Panc1 (cell line): Measurements from ENCODE around the gene UNCX. TPM values are rescaled to one million over a fixed set of nuclear protein-coding genes. Genes with fewer than 3 reads are reported as not detected.

ENCODE experiments used
- ATAC-seq: fragments of 200-7000 bp; cut with Tn5 transposase; 2 replicates; pipeline ENCODE4 v1.9.1; 2020; ENCODE audit warnings: mild to moderate bottlenecking, moderate library complexity
- BruUV-seq: library from RNA; stranded (reverse); fragments of 400-500 nt; replicated peaks from 2 replicates; lab custom pipeline; 2021; lab: Mats Ljungman, UMichigan
- CTCF ChIA-PET: fragments of 300-600 bp; sonication (Branson Sonifier 250); formaldehyde crosslinking; loops from one replicate; lab custom pipeline; 2022; ENCODE audit warnings: antibody characterized with exemption; lab: Charles Lee
- POLR2A ChIA-PET: fragments of 300-600 bp; sonication (Branson Sonifier 250); formaldehyde crosslinking; loops from one replicate; lab custom pipeline; 2022; ENCODE audit warnings: antibody characterized with exemption; lab: Charles Lee
- DNase-seq: peaks from one replicate; pipeline ENCODE4 v3.0.0-alpha.2; 2010; ENCODE audit warnings: low read depth, low spot score
- H3K27ac ChIP-seq: 2 replicates; pipeline ENCODE4 v1.5.1; 2011; ENCODE audit warnings: mild to moderate bottlenecking, low read length, inconsistent platforms
- H3K27me3 ChIP-seq: fragments of 200-500 bp; sonication (Bioruptor generic); 2 replicates; pipeline ENCODE4 v1.6.0; 2014; ENCODE audit warnings: low read length, inconsistent platforms; ENCODE audit not compliant: control insufficient read depth, insufficient read depth
- H3K36me3 ChIP-seq: fragments of 200-500 bp; sonication (Bioruptor generic); 2 replicates; pipeline ENCODE4 v1.5.1; 2014; ENCODE audit warnings: inconsistent platforms, mild to moderate bottlenecking, low read length, moderate library complexity; ENCODE audit not compliant: control insufficient read depth, insufficient read depth
- H3K4me1 ChIP-seq: 2 replicates; pipeline ENCODE4 v1.5.1; 2011; ENCODE audit warnings: inconsistent platforms, mild to moderate bottlenecking, low read length, moderate library complexity; ENCODE audit not compliant: control insufficient read depth, insufficient read depth
- H3K4me3 ChIP-seq, 2 experiments: 2 replicates each; pipeline ENCODE4 v1.5.1; 2011 to 2012; ENCODE audit warnings: low read depth in 2 of 2, low read length in 2 of 2, mild to moderate bottlenecking in 2 of 2, inconsistent platforms in 1 of 2, moderate library complexity in 1 of 2
- H3K9me3 ChIP-seq: fragments of 200-500 bp; sonication (Bioruptor generic); 2 replicates; pipeline ENCODE4 v1.5.1; 2014; ENCODE audit warnings: low read depth, mild to moderate bottlenecking, inconsistent platforms, low read length, moderate library complexity; ENCODE audit not compliant: control insufficient read depth, insufficient read depth
- POLR2AphosphoS5 ChIP-seq: IDR thresholded peaks from 2 replicates; pipeline ENCODE4 v1.6.1; 2012; ENCODE audit warnings: mild to moderate bottlenecking, low read depth, low read length, moderate library complexity
- SIN3A ChIP-seq: IDR thresholded peaks from 2 replicates; pipeline ENCODE4 v1.6.1; 2012; ENCODE audit warnings: low read depth, mild to moderate bottlenecking, low read length, moderate library complexity, borderline replicate concordance; ENCODE audit not compliant: insufficient read depth
- TCF7L2 ChIP-seq: IDR thresholded peaks from 2 replicates; pipeline ENCODE4 v1.6.1; 2011; ENCODE audit warnings: mild to moderate bottlenecking, low read depth, low read length, inconsistent platforms
- in situ Hi-C: cut with HindIII; loops from 2 replicates; pipeline ENCODE4 v1.10.0; 2016; ENCODE audit warnings: low sequenced_read_pairs, low pct_unique_long_range_greater_than_20kb
- intact Hi-C: fragments of 100-400 bp; cut with micrococcal nuclease; formaldehyde crosslinking; loops from one replicate; pipeline ENCODE4 v1.10.0; 2022; ENCODE audit not compliant: unreplicated experiment
- total RNA-seq: library from RNA; stranded (reverse); gene quantifications from one replicate; pipeline ENCODE4 v1.2.1, GENCODE V29; 2021; ENCODE audit not compliant: unreplicated experiment
- TF ChIP-seq, protein P1 (sequence below), 2 experiments: IDR thresholded peaks; 2 replicates each; pipeline ENCODE4 v1.6.1; 2011 to 2012; ENCODE audit warnings: low read depth in 2 of 2, control low read depth in 1 of 2, low read length in 1 of 2, mild to moderate bottlenecking in 1 of 2, moderate library complexity in 1 of 2; ENCODE audit not compliant: insufficient read depth in 1 of 2
- TF ChIP-seq, protein P2 (sequence below): fragments of 450-650 bp; IDR thresholded peaks from 2 replicates; pipeline ENCODE4 v1.5.1; 2017; ENCODE audit warnings: mild to moderate bottlenecking

Gene UNCX
- total RNA-seq, 1 experiment from 2014 or later = not detected

- CTCF ChIA-PET = interaction anchor here (0.6 to 1.1 kb wide), 3 partner anchors 9 to 283 kb away, joined by 3 to 5 read pairs (median 3); no protein-coding TSS in a partner anchor
- in situ Hi-C loops (no loop called here), intact Hi-C loops (loop anchor here (2.0 to 10.0 kb wide), 2 partner anchors 150 to 188 kb away; no protein-coding TSS in a partner anchor)
- Histone ChIP-seq H3K27ac (no peak overlapping the region), H3K27me3 (no peaks in the 10 kb centered on the region), H3K4me3 (no peak overlapping the region), H3K4me1 (peaks cover under 1% of the 10 kb centered on the region), H3K36me3 (no peaks in the 10 kb centered on the region), H3K9me3 (no peaks in the 10 kb centered on the region)
- BruUV-seq = no TSS peak
- no peak for DNase-seq
- POLR2A ChIA-PET = no interaction called here
- TF ChIP-seq SIN3A (no peak), POLR2AphosphoS5 (no peak), TCF7L2 (no peak)
- TF ChIP-seq, protein P1, sequence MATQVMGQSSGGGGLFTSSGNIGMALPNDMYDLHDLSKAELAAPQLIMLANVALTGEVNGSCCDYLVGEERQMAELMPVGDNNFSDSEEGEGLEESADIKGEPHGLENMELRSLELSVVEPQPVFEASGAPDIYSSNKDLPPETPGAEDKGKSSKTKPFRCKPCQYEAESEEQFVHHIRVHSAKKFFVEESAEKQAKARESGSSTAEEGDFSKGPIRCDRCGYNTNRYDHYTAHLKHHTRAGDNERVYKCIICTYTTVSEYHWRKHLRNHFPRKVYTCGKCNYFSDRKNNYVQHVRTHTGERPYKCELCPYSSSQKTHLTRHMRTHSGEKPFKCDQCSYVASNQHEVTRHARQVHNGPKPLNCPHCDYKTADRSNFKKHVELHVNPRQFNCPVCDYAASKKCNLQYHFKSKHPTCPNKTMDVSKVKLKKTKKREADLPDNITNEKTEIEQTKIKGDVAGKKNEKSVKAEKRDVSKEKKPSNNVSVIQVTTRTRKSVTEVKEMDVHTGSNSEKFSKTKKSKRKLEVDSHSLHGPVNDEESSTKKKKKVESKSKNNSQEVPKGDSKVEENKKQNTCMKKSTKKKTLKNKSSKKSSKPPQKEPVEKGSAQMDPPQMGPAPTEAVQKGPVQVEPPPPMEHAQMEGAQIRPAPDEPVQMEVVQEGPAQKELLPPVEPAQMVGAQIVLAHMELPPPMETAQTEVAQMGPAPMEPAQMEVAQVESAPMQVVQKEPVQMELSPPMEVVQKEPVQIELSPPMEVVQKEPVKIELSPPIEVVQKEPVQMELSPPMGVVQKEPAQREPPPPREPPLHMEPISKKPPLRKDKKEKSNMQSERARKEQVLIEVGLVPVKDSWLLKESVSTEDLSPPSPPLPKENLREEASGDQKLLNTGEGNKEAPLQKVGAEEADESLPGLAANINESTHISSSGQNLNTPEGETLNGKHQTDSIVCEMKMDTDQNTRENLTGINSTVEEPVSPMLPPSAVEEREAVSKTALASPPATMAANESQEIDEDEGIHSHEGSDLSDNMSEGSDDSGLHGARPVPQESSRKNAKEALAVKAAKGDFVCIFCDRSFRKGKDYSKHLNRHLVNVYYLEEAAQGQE (IDR thresholded peaks at IDR 0.05; ENCODE audit: insufficient read depth in 1 of 2, low read depth in 2 of 2, low read length in 1 of 2) = no peak
- TF ChIP-seq, protein P2, sequence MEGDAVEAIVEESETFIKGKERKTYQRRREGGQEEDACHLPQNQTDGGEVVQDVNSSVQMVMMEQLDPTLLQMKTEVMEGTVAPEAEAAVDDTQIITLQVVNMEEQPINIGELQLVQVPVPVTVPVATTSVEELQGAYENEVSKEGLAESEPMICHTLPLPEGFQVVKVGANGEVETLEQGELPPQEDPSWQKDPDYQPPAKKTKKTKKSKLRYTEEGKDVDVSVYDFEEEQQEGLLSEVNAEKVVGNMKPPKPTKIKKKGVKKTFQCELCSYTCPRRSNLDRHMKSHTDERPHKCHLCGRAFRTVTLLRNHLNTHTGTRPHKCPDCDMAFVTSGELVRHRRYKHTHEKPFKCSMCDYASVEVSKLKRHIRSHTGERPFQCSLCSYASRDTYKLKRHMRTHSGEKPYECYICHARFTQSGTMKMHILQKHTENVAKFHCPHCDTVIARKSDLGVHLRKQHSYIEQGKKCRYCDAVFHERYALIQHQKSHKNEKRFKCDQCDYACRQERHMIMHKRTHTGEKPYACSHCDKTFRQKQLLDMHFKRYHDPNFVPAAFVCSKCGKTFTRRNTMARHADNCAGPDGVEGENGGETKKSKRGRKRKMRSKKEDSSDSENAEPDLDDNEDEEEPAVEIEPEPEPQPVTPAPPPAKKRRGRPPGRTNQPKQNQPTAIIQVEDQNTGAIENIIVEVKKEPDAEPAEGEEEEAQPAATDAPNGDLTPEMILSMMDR = no peak
- ATAC-seq = no peak
Measured at GRCh38 chr7:1225030-1225429, 7.6 kb upstream of the UNCX start.

DNA sequence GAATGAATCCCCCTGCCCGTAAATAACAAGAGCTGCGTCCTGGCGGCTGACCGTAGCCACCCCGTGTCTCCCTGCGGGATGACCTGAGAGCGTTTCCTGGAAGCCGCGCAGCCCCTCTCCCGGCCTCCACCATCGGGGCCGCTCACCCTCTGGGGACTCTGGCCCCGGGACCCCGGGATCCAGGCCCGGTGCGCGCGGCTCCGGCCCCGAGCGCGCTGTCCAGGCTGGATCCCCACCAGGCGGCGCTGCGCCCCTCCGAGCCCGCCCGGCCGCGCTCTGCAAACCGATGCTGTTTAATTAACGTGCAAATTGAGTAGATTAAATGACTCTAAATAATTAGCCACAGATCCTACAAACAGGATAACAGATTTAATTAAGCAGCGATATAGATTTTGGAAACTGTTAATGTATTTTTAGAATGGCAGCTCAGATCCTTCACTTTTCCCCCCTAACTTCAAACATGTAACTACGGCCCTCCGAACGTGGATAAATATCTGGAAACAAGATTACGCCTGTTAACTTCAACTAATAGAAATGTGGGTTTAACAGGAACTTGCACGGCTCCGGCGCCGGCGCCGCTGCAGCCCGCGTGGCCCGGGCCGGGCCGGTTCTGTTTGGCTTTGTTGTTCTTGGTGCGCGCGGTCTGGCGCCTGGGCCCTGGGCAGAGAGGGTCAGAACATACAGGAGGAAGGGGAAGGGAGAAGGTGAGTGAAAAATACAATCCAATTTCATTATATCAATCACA is 7.1 kb upstream of the UNCX start:
- no peaks in the 10 kb centered on the region for H3K27me3 ChIP-seq
- H3K36me3 ChIP-seq = no peaks in the 10 kb centered on the region
- POLR2A ChIA-PET = no interaction called here
- TF ChIP-seq POLR2AphosphoS5 (no peak), SIN3A (no peak), TCF7L2 (no peak)
- TF ChIP-seq, protein P2 = peak; percentile 100
- TF ChIP-seq, protein P1 (IDR thresholded peaks at IDR 0.05; ENCODE audit: insufficient read depth in 1 of 2, low read depth in 2 of 2, low read length in 1 of 2) = no peak
- no peaks in the 10 kb centered on the region; the same call in 1 of the 2 replicates for H3K4me1 ChIP-seq
- in situ Hi-C loops (no loop called here), intact Hi-C loops (loop anchor here (2.0 to 10.0 kb wide), 2 partner anchors 149 to 187 kb away; no protein-coding TSS in a partner anchor)
- H3K9me3 ChIP-seq = no peaks in the 10 kb centered on the region
- BruUV-seq = no TSS peak
- no peak overlapping the region for H3K27ac ChIP-seq
- H3K4me3 ChIP-seq = no peak overlapping the region
- ATAC-seq (peak; percentile 74), DNase-seq (no peak)
- CTCF ChIA-PET = interaction anchor here (0.7 to 1.1 kb wide), 3 partner anchors 9 to 49 kb away, joined by 3 to 5 read pairs (median 3); no protein-coding TSS in a partner anchor
